Measurements from ENCODE around the gene ZFR. TPM values are rescaled to one million over a fixed set of nuclear protein-coding genes. Genes with fewer than 3 reads are reported as not detected.

The ZFR gene
- 10 to 100 TPM; 45.0 to 51.8 TPM for total RNA-seq

DNA sequence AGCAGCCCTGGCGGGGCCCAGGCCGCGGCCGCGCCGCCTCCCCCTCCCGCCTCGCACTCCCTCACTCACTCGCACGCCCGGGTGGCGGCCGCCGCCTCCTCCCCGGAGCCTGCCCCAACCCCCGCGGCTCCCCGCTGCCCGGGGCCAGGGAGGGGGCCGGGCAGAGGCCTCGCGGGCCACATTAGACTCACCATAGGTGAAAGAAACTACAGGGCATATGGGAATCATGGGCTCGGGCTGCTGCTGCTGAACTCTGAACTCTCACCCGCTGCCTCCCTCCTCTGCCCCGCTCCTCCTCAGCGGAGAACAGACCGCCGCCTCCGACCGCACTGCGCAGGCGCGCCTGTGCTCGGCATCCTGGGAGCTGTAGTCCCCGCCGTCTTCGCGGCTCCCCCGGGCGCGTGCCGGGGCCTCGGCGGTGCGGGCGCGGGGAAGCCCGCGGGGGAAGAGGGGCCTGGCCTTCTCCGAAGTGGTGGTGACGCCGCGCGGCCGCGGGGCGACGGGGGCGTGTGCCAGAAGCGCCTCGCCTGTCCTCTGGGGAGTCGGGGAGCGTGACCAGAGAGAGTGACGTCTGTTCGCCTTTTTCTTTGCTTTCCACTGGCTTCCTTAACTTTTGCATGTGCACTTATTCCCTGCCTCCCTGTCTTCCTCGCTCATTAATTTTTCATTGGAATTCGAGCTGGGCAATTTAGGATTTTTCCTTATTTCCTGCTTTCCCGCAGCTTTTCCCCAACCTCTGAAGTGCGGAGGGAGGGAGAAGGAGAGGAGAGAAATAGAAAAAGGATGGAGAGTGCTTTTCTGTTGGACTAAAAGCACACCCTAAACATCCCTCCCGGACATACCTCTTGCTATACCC is at the start of gene ZFR:
ZFR (minus strand) TSS at position 310 of the 856 bp plus-strand sequence; CDS start at position 228, 82 bp downstream.
- H3K4me1 ChIP-seq = peaks cover 10% of the 10 kb centered on the region

DNA sequence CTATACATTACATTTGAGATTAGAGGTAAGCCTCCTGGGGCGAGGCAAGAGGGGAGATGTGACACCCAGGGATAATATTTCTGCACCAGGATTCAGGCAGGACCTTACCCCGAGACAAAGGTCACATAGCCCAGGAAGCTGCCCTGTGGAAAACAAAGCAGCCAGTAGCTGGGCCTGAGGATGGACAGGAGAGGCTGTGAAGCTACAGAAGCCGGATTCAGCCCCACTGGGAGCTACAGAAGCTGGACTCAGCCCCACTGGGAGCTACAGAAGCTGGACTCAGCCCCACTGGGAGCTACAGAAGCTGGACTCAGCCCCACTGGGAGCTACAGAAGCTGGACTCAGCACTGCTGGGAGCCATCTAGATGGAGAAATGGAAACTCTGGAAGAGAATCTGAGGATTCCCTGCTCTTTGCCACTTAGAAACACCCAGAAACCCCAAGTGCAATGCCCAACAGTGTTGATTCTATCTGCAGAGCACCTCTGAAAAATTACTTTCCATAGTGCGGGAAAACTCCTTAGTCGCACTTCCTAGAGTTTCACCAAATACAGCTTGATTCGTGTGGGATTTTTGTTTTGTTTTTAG is 46.5 kb upstream of the ZFR start:
- intact Hi-C loops (cut with DNase I) = loop anchor here (2.0 kb wide), 1 partner anchor 98 kb away; no protein-coding TSS in a partner anchor
- H3K4me3 ChIP-seq = no peak overlapping the region
- no peak overlapping the region for H3K27ac ChIP-seq
- no peaks in the 10 kb centered on the region for H3K36me3 ChIP-seq
- TF ChIP-seq, protein P1, sequence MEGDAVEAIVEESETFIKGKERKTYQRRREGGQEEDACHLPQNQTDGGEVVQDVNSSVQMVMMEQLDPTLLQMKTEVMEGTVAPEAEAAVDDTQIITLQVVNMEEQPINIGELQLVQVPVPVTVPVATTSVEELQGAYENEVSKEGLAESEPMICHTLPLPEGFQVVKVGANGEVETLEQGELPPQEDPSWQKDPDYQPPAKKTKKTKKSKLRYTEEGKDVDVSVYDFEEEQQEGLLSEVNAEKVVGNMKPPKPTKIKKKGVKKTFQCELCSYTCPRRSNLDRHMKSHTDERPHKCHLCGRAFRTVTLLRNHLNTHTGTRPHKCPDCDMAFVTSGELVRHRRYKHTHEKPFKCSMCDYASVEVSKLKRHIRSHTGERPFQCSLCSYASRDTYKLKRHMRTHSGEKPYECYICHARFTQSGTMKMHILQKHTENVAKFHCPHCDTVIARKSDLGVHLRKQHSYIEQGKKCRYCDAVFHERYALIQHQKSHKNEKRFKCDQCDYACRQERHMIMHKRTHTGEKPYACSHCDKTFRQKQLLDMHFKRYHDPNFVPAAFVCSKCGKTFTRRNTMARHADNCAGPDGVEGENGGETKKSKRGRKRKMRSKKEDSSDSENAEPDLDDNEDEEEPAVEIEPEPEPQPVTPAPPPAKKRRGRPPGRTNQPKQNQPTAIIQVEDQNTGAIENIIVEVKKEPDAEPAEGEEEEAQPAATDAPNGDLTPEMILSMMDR (IDR thresholded peaks at IDR 0.05) = no peak
- H3K9ac ChIP-seq (ENCODE audit: low read depth in 2 of 2, low read length in 2 of 2) = no peak overlapping the region
- no peak for DNase-seq
- H3K27me3 ChIP-seq = no peaks in the 10 kb centered on the region
- no peaks in the 10 kb centered on the region for H3K9me3 ChIP-seq
- no peaks in the 10 kb centered on the region for H3K4me1 ChIP-seq

More for the DNA sequence above, at the start of gene ZFR:
- Histone ChIP-seq H3K27me3 (no peaks in the 10 kb centered on the region), H3K9ac (ENCODE audit: low read depth in 2 of 2, low read length in 2 of 2) (peak within 1 kb of the TSS; percentile 74 to 95), H3K27ac (peak within 1 kb of the TSS; percentile 94), H3K9me3 (no peaks in the 10 kb centered on the region), H3K4me3 (peak within 1 kb of the TSS; percentile 93), H3K36me3 (no peaks in the 10 kb centered on the region)
- DNase-seq = peak; percentile 94
- TF ChIP-seq, protein P1 (IDR thresholded peaks at IDR 0.05) = no peak
- intact Hi-C loops (cut with DNase I) = no loop called here

DNA sequence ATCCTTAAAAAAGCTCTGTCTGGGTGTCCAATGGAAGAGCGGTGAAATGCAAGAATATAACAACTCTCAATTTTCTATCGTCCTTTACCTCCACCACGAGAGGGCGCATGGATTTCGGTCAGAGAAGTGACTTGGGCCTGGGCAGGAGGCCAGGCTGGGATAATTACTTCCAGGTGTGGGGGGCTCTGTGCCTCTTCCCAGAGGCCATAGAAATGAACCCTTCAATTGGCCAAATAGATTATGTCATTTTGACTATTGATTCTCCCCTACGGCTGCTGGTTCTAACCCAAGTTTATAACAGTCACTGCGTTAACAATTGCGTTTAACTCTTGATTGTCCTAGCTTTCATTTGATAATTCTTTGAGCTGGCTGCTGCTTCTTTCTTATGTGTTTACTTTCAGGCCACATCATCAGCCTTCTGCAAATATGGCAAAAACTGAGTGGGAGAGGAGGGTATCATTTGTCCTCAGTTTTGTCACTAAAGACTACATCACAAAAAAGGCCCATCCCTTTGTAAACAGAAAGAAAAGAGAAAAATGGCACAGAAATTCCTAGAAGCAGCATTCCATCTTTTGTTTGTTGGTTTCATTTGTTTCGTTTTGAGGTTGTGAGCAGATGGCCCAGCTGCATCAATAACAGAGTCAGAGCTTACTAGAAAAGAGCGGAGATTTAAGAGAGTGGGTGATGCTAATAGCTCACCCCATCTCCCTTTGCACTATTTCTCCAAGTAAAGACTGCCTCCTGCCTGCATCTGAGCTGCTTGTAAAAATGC is 45.4 kb upstream of the ZFR start:
- Histone ChIP-seq H3K9ac (ENCODE audit: low read depth in 2 of 2, low read length in 2 of 2) (no peak overlapping the region), H3K27me3 (no peaks in the 10 kb centered on the region), H3K9me3 (no peaks in the 10 kb centered on the region), H3K36me3 (no peaks in the 10 kb centered on the region), H3K4me1 (no peaks in the 10 kb centered on the region), H3K27ac (no peak overlapping the region), H3K4me3 (no peak overlapping the region)
- intact Hi-C loops (cut with DNase I) = loop anchor here (2.0 kb wide), 2 partner anchors 99 to 123 kb away; no protein-coding TSS in a partner anchor
- TF ChIP-seq, protein P1 (IDR thresholded peaks at IDR 0.05) = peak; percentile 64
- DNase-seq = peak; percentile 83

DNA sequence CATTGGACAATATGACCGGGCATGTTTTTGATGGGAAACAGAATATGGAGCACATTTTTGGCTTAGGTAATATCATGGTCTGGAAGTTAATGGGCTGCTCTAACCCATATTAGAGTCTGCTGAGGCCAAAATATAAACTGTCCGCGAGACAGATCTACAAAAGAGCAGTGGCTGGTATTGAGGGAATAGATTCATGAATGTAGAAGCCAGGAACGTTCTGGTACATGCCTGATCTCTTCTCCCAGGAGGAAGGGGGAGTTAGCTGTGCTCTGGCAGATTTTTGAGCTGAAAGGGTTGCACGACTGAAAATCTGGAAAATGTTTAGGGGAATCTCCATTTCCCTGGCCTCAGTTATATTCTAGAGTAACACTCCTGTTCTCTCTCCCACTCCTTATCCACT is 42.9 kb upstream of the ZFR start:
- Histone ChIP-seq H3K27ac (no peak overlapping the region), H3K27me3 (no peaks in the 10 kb centered on the region), H3K9me3 (no peaks in the 10 kb centered on the region), H3K9ac (ENCODE audit: low read depth in 2 of 2, low read length in 2 of 2) (no peak overlapping the region), H3K36me3 (no peaks in the 10 kb centered on the region), H3K4me1 (no peaks in the 10 kb centered on the region), H3K4me3 (no peak overlapping the region)
- DNase-seq = no peak
- TF ChIP-seq, protein P1 (IDR thresholded peaks at IDR 0.05) = no peak
- intact Hi-C loops (cut with DNase I) = no loop called here

DNA sequence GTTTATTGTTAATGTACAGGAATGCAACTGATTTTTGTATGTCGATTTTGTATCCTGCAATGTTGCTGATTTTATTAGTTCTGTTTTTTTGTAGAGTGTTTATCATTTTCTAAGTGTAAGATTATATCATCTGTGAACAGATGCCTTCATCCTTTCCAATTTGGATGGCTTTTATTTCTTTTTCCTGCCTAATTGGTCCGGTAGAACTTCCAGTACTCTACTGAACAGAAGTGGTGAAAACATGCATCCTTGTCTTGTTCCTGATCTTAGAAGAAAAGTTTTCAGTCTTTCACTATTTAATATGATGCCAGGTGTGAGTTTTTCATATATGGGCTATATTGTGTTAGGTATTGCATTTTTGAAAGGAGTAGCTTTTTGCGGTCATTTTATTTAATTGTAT is 42.5 kb upstream of the ZFR start:
- intact Hi-C loops (cut with DNase I) = no loop called here
- Histone ChIP-seq H3K4me3 (no peak overlapping the region), H3K4me1 (no peaks in the 10 kb centered on the region), H3K36me3 (no peaks in the 10 kb centered on the region), H3K27ac (no peak overlapping the region), H3K9me3 (no peaks in the 10 kb centered on the region), H3K27me3 (no peaks in the 10 kb centered on the region), H3K9ac (ENCODE audit: low read depth in 2 of 2, low read length in 2 of 2) (no peak overlapping the region)
- TF ChIP-seq, protein P1 (IDR thresholded peaks at IDR 0.05) = no peak
- no peak for DNase-seq

All from colonic mucosa (tissue), 4 donors.